Measurements from ENCODE around the gene GPR12.

- TF ChIP-seq, protein P1, sequence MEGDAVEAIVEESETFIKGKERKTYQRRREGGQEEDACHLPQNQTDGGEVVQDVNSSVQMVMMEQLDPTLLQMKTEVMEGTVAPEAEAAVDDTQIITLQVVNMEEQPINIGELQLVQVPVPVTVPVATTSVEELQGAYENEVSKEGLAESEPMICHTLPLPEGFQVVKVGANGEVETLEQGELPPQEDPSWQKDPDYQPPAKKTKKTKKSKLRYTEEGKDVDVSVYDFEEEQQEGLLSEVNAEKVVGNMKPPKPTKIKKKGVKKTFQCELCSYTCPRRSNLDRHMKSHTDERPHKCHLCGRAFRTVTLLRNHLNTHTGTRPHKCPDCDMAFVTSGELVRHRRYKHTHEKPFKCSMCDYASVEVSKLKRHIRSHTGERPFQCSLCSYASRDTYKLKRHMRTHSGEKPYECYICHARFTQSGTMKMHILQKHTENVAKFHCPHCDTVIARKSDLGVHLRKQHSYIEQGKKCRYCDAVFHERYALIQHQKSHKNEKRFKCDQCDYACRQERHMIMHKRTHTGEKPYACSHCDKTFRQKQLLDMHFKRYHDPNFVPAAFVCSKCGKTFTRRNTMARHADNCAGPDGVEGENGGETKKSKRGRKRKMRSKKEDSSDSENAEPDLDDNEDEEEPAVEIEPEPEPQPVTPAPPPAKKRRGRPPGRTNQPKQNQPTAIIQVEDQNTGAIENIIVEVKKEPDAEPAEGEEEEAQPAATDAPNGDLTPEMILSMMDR (optimal IDR thresholded peaks at IDR 0.05 in 1 of 3, IDR thresholded peaks at IDR 0.05 in 1 of 3, conservative IDR thresholded peaks at IDR 0.05 in 1 of 3; ENCODE audit: extremely low read depth in 1 of 3, insufficient read depth in 2 of 3, low read length in 3 of 3) = no peak
- no peak for TF ChIP-seq EZH2 (IDR thresholded peaks at IDR 0.05; ENCODE audit: low read length)
Measured at GRCh38 chr13:26718872-26719271, 41.7 kb downstream of the GPR12 start.

Data from keratinocyte (primary cell).